ENCODE results near the gene DCN.

Gene DCN

GRCh38 chr12:91194500-91194899 lies 11.9 kb upstream of the DCN start:
- H3K4me3 ChIP-seq (ENCODE audit: low read depth, low read length, poor library complexity, severe bottlenecking) = no peak overlapping the region

DNA sequence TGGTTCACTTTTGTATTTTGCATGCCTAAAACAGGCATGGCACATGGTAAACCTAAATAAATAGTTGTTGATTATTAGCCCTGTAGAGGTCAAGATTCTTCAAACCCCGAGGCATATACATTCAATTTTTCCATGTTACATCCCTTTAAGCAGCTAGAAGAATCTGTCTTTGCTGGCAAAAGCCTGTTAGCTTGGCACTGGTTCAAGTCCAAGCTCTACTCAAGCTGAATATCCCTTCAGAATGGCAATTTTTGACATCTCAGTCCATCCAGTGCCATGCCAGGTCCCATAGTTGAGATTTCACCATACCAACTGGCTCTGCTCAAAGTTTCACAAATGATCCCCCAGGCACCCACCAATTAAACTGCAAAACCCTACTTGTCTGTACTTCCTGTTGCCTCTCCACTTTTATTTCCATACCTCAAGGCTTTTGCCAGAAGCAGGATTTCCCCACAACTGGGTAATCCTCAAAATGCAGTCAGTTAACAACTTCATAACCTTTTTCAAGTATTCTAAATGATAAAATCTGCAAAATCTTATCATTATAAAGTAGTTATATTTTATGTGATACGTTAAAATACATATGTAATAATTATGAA lies 9.0 kb upstream of the DCN start:
- Histone ChIP-seq H3K27ac (ENCODE audit: low read depth, low read length, poor library complexity, severe bottlenecking) (no peak overlapping the region), H3K9me2 (ENCODE audit: low read depth, low read length) (no peaks in the 10 kb centered on the region), H3K9me3 (ENCODE audit: low read length) (no peaks in the 10 kb centered on the region), H3K36me3 (ENCODE audit: insufficient read depth, low read length) (no peaks in the 10 kb centered on the region), H3K79me2 (ENCODE audit: insufficient read depth, low read length) (no peaks in the 10 kb centered on the region), H2AFZ (ENCODE audit: low read length) (no peak overlapping the region), H3F3A (ENCODE audit: insufficient read depth, low read length) (no peaks in the 10 kb centered on the region), H3K4me3 (ENCODE audit: low read depth, low read length, poor library complexity, severe bottlenecking) (no peak overlapping the region), H3K9ac (ENCODE audit: low read length) (no peak overlapping the region), H3K4me1 (ENCODE audit: insufficient read depth, low read length, severe bottlenecking) (no peaks in the 10 kb centered on the region), H4K20me1 (ENCODE audit: insufficient read depth, low read length) (no peaks in the 10 kb centered on the region), H3K4me2 (ENCODE audit: low read length) (no peak overlapping the region), H3K27me3 (ENCODE audit: insufficient read depth, low read length) (no peaks in the 10 kb centered on the region)
- TF ChIP-seq, protein P1, sequence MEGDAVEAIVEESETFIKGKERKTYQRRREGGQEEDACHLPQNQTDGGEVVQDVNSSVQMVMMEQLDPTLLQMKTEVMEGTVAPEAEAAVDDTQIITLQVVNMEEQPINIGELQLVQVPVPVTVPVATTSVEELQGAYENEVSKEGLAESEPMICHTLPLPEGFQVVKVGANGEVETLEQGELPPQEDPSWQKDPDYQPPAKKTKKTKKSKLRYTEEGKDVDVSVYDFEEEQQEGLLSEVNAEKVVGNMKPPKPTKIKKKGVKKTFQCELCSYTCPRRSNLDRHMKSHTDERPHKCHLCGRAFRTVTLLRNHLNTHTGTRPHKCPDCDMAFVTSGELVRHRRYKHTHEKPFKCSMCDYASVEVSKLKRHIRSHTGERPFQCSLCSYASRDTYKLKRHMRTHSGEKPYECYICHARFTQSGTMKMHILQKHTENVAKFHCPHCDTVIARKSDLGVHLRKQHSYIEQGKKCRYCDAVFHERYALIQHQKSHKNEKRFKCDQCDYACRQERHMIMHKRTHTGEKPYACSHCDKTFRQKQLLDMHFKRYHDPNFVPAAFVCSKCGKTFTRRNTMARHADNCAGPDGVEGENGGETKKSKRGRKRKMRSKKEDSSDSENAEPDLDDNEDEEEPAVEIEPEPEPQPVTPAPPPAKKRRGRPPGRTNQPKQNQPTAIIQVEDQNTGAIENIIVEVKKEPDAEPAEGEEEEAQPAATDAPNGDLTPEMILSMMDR (IDR thresholded peaks at IDR 0.05; ENCODE audit: low read length) = no peak
- TF ChIP-seq EZH2 (IDR thresholded peaks at IDR 0.05; ENCODE audit: borderline replicate concordance, low read length) = no peak

More at GRCh38 chr12:91194500-91194899, 11.9 kb upstream of the DCN start:
- TF ChIP-seq, protein P1 (IDR thresholded peaks at IDR 0.05; ENCODE audit: low read length) = no peak
- TF ChIP-seq EZH2 (IDR thresholded peaks at IDR 0.05; ENCODE audit: borderline replicate concordance, low read length) = no peak
- no peaks in the 10 kb centered on the region for H3K27me3 ChIP-seq (ENCODE audit: insufficient read depth, low read length)
- H3F3A ChIP-seq (ENCODE audit: insufficient read depth, low read length) = no peaks in the 10 kb centered on the region
- H2AFZ ChIP-seq (ENCODE audit: low read length) = no peak overlapping the region
- H3K9me2 ChIP-seq (ENCODE audit: low read depth, low read length) = no peaks in the 10 kb centered on the region
- H3K9me3 ChIP-seq (ENCODE audit: low read length) = no peaks in the 10 kb centered on the region
- H3K4me2 ChIP-seq (ENCODE audit: low read length) = no peak overlapping the region
- no peaks in the 10 kb centered on the region for H3K4me1 ChIP-seq (ENCODE audit: insufficient read depth, low read length, severe bottlenecking)
- H3K9ac ChIP-seq (ENCODE audit: low read length) = no peak overlapping the region
- H3K79me2 ChIP-seq (ENCODE audit: insufficient read depth, low read length) = no peaks in the 10 kb centered on the region
- no peak overlapping the region for H3K27ac ChIP-seq (ENCODE audit: low read depth, low read length, poor library complexity, severe bottlenecking)
- no peaks in the 10 kb centered on the region for H4K20me1 ChIP-seq (ENCODE audit: insufficient read depth, low read length)
- H3K36me3 ChIP-seq (ENCODE audit: insufficient read depth, low read length) = no peaks in the 10 kb centered on the region

DNA sequence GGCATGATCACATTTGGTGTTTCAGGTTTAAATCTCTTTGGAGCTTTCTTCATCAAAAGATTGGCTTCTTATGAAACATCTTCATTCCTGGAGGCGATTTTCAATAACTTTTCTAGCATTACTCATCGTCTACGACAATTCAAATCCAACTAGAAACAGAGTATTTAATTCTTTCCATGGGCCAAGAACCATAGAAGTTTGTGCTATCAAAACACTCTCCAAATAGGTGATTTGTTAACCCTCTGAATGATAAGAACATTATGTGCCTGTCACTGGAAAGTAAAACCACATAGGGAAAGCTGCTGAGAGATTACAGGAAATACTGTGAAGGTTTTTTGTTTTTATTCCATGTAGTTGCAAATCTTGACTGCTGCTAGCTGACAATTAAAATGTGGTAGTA lies 6.9 kb upstream of the DCN start:
- Histone ChIP-seq H3K9me2 (ENCODE audit: low read depth, low read length) (no peaks in the 10 kb centered on the region), H3K27ac (ENCODE audit: low read depth, low read length, poor library complexity, severe bottlenecking) (no peak overlapping the region), H3K9ac (ENCODE audit: low read length) (no peak overlapping the region), H4K20me1 (ENCODE audit: insufficient read depth, low read length) (no peaks in the 10 kb centered on the region), H3F3A (ENCODE audit: insufficient read depth, low read length) (no peaks in the 10 kb centered on the region), H3K4me1 (ENCODE audit: insufficient read depth, low read length, severe bottlenecking) (no peaks in the 10 kb centered on the region), H3K4me3 (ENCODE audit: low read depth, low read length, poor library complexity, severe bottlenecking) (no peak overlapping the region), H3K9me3 (ENCODE audit: low read length) (no peaks in the 10 kb centered on the region), H3K36me3 (ENCODE audit: insufficient read depth, low read length) (no peaks in the 10 kb centered on the region), H3K79me2 (ENCODE audit: insufficient read depth, low read length) (no peaks in the 10 kb centered on the region), H3K27me3 (ENCODE audit: insufficient read depth, low read length) (no peaks in the 10 kb centered on the region), H3K4me2 (ENCODE audit: low read length) (no peak overlapping the region), H2AFZ (ENCODE audit: low read length) (no peak overlapping the region)
- TF ChIP-seq, protein P1 (IDR thresholded peaks at IDR 0.05; ENCODE audit: low read length) = no peak
- no peak for TF ChIP-seq EZH2 (IDR thresholded peaks at IDR 0.05; ENCODE audit: borderline replicate concordance, low read length)
